Measurements from ENCODE around the gene EHMT1.

The EHMT1 gene

GRCh38 chr9:137668203-137668602, 49.4 kb downstream of the EHMT1 start:
- no peak for DNase-seq (ENCODE audit: low spot score)
- TF ChIP-seq CTCF (IDR thresholded peaks at IDR 0.05; ENCODE audit: extremely low read depth, missing control alignments): no peak

GRCh38 chr9:137669261-137669672, 50.5 kb downstream of the EHMT1 start:
- DNase-seq (ENCODE audit: low spot score): no peak
- TF ChIP-seq CTCF (IDR thresholded peaks at IDR 0.05; ENCODE audit: extremely low read depth, missing control alignments): no peak

GRCh38 chr9:137670391-137671195, 51.8 kb downstream of the EHMT1 start:
- no peak for DNase-seq (ENCODE audit: low spot score)
- TF ChIP-seq CTCF (IDR thresholded peaks at IDR 0.05; ENCODE audit: extremely low read depth, missing control alignments): no peak

- DNase-seq (ENCODE audit: low spot score): no peak
- TF ChIP-seq CTCF (IDR thresholded peaks at IDR 0.05; ENCODE audit: extremely low read depth, missing control alignments): no peak
These were observed 52.4 kb downstream of the EHMT1 start for GRCh38 chr9:137671196-137671538.

- TF ChIP-seq CTCF (IDR thresholded peaks at IDR 0.05; ENCODE audit: extremely low read depth, missing control alignments): no peak
- DNase-seq (ENCODE audit: low spot score): no peak
These were observed 52.9 kb downstream of the EHMT1 start for GRCh38 chr9:137671721-137672120.

GRCh38 chr9:137672907-137673791, 54.3 kb downstream of the EHMT1 start:
- peak; percentile 55 for TF ChIP-seq CTCF (IDR thresholded peaks at IDR 0.05; ENCODE audit: extremely low read depth, missing control alignments)
- peak; percentile 86 for DNase-seq (ENCODE audit: low spot score)

- no peak for TF ChIP-seq CTCF (IDR thresholded peaks at IDR 0.05; ENCODE audit: extremely low read depth, missing control alignments)
These were observed 55.1 kb downstream of the EHMT1 start for GRCh38 chr9:137673886-137674285.

More at GRCh38 chr9:137673886-137674285, 55.1 kb downstream of the EHMT1 start:
- no peak for DNase-seq (ENCODE audit: low spot score)
